C4-2B (cell line): Measurements from ENCODE around the gene TMEM183A.

Experiments
- ZFX ChIP-seq: fragments of 450-650 bp; IDR thresholded peaks from 2 replicates; pipeline ENCODE4 v1.6.1; 2017
- TF ChIP-seq, protein P1 (sequence below): fragments of 450-650 bp; conservative IDR thresholded peaks from 2 replicates; pipeline ENCODE4 v1.5.1; 2017; ENCODE audit warnings: mild to moderate bottlenecking

- TF ChIP-seq, protein P1, sequence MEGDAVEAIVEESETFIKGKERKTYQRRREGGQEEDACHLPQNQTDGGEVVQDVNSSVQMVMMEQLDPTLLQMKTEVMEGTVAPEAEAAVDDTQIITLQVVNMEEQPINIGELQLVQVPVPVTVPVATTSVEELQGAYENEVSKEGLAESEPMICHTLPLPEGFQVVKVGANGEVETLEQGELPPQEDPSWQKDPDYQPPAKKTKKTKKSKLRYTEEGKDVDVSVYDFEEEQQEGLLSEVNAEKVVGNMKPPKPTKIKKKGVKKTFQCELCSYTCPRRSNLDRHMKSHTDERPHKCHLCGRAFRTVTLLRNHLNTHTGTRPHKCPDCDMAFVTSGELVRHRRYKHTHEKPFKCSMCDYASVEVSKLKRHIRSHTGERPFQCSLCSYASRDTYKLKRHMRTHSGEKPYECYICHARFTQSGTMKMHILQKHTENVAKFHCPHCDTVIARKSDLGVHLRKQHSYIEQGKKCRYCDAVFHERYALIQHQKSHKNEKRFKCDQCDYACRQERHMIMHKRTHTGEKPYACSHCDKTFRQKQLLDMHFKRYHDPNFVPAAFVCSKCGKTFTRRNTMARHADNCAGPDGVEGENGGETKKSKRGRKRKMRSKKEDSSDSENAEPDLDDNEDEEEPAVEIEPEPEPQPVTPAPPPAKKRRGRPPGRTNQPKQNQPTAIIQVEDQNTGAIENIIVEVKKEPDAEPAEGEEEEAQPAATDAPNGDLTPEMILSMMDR, result no peak
- no peak for TF ChIP-seq ZFX
Measured at GRCh38 chr1:202982715-202983430, 24.3 kb upstream of the TMEM183A start.
